ENCODE measurements around the gene GATA3.

GATA3 gene

GRCh38 chr10:8039321-8039881 is 15.1 kb upstream of the GATA3 start:
- no peak for DNase-seq

- no peak for DNase-seq
These were observed 13.8 kb upstream of the GATA3 start for GRCh38 chr10:8040651-8041050.

GRCh38 chr10:8041284-8041991 is 13.1 kb upstream of the GATA3 start:
- DNase-seq, result no peak

- DNase-seq, result no peak
These were observed 12.3 kb upstream of the GATA3 start for GRCh38 chr10:8041992-8042720.

GRCh38 chr10:8042721-8043568 is 11.5 kb upstream of the GATA3 start:
- DNase-seq, result no peak

- no peak for DNase-seq
These were observed 10.8 kb upstream of the GATA3 start for GRCh38 chr10:8043569-8044306.

- DNase-seq, result no peak
These were observed 10.1 kb upstream of the GATA3 start for GRCh38 chr10:8044331-8044907.

GRCh38 chr10:8044908-8045725 is 9.4 kb upstream of the GATA3 start:
- no peak for DNase-seq

GRCh38 chr10:8045726-8046494 is 8.6 kb upstream of the GATA3 start:
- DNase-seq, result no peak

GRCh38 chr10:8047452-8048280 is 6.8 kb upstream of the GATA3 start:
- DNase-seq, result no peak

GRCh38 chr10:8048281-8049008 is 6.0 kb upstream of the GATA3 start:
- DNase-seq, result no peak

GRCh38 chr10:8049045-8049864 is 5.2 kb upstream of the GATA3 start:
- DNase-seq, result no peak

- no peak for DNase-seq
These were observed 4.5 kb upstream of the GATA3 start for GRCh38 chr10:8049865-8050555.

- no peak for DNase-seq
These were observed 3.9 kb upstream of the GATA3 start for GRCh38 chr10:8050556-8051108.

- DNase-seq, result no peak
These were observed 3.2 kb upstream of the GATA3 start for GRCh38 chr10:8051109-8051821.

GRCh38 chr10:8051851-8052257 is 2.6 kb upstream of the GATA3 start:
- no peak for DNase-seq

All from NCI-H524 treated with DMSO at 0.1 percent for 48 hours (cell line).